SK-N-SH (cell line): ENCODE measurements around the gene PRKAR1A. TPM values are rescaled to one million over a fixed set of nuclear protein-coding genes. Genes with fewer than 3 reads are reported as not detected.

Experiments
- CTCF ChIA-PET: fragments of 300-600, 350-600 bp; formaldehyde crosslinking; extraction: SDS; loops from one replicate; lab custom pipeline; 2021; lab: Yijun Ruan, JAX
- POLR2A ChIA-PET: fragments of 350-600 bp; sonication (Branson Sonifier 250); formaldehyde crosslinking; extraction: SDS; loops from one replicate; lab custom pipeline; 2020; ENCODE audit warnings: antibody characterized with exemption, inconsistent platforms; lab: Yijun Ruan, JAX
- DNase-seq: peaks from one replicate; pipeline ENCODE4 v3.0.0; 2012
- H2AFZ ChIP-seq: fragments of 200-600 bp; sonication (generic); 2 replicates; pipeline ENCODE4 v1.8.1; 2016; ENCODE audit warnings: antibody characterized with exemption, mild to moderate bottlenecking, low read depth
- H3F3A ChIP-seq: fragments of 200-600 bp; sonication (generic); replicated peaks from 2 replicates; pipeline ENCODE3; 2016; ENCODE audit warnings: antibody characterized with exemption, mild to moderate bottlenecking; ENCODE audit not compliant: insufficient read depth
- H3K27ac ChIP-seq, 2 experiments: fragments of 200-500 bp in 1 of 2; fragments of 200-600 bp in 1 of 2; sonication (Bioruptor generic) in 1 of 2; sonication (generic), shearing (Covaris generic) in 1 of 2; 2 replicates each; pipeline versions ENCODE4 v1.5.1 to v1.6.1; 2014 to 2016; ENCODE audit warnings: low read depth in 2 of 2, inconsistent platforms in 1 of 2, low read length in 1 of 2, mild to moderate bottlenecking in 1 of 2, mixed read lengths in 1 of 2
- H3K27me3 ChIP-seq: fragments of 200-600 bp; sonication (generic), shearing (Covaris generic); 2 replicates; pipeline ENCODE4 v1.6.1; 2016; ENCODE audit warnings: mixed run types; ENCODE audit not compliant: insufficient read depth
- H3K36me3 ChIP-seq, 2 experiments: fragments of 200-500 bp in 1 of 2; fragments of 200-600 bp in 1 of 2; sonication (Bioruptor generic) in 1 of 2; sonication (generic) in 1 of 2; replicated peaks in 1 of 2; 2 replicates each; pipeline versions ENCODE3 to v1.5.1; 2014 to 2016; ENCODE audit warnings: low read length in 1 of 2, mild to moderate bottlenecking in 1 of 2; ENCODE audit not compliant: insufficient read depth in 2 of 2, control insufficient read depth in 1 of 2
- H3K4me1 ChIP-seq, 2 experiments: fragments of 200-500 bp in 1 of 2; fragments of 200-600 bp in 1 of 2; sonication (Bioruptor generic) in 1 of 2; sonication (generic), shearing (Covaris generic) in 1 of 2; 2 replicates each; pipeline versions ENCODE4 v1.5.1 to v1.6.1; 2014 to 2016; ENCODE audit warnings: low read depth in 1 of 2, low read length in 1 of 2, mixed run types in 1 of 2; ENCODE audit not compliant: insufficient read depth in 2 of 2, control insufficient read depth in 1 of 2
- H3K4me2 ChIP-seq: fragments of 200-600 bp; sonication (generic), shearing (Covaris generic); 2 replicates; pipeline ENCODE4 v1.6.1; 2017; ENCODE audit warnings: mixed run types
- H3K4me3 ChIP-seq, 2 experiments: fragments of 200-500 bp in 1 of 2; fragments of 200-600 bp in 1 of 2; sonication (Bioruptor generic) in 1 of 2; sonication (generic), shearing (Covaris generic) in 1 of 2; 2 replicates each; pipeline versions ENCODE4 v1.5.1 to v1.8.1; 2014 to 2016; ENCODE audit warnings: low read depth in 2 of 2, inconsistent platforms in 1 of 2, low read length in 1 of 2, mild to moderate bottlenecking in 1 of 2, mixed read lengths in 1 of 2, moderate library complexity in 1 of 2
- H3K79me2 ChIP-seq: fragments of 200-600 bp; sonication (generic); 2 replicates; pipeline ENCODE4 v1.8.1; 2017; ENCODE audit warnings: mild to moderate bottlenecking; ENCODE audit not compliant: insufficient read depth
- H3K9ac ChIP-seq: fragments of 200-600 bp; sonication (generic); 2 replicates; pipeline ENCODE4 v1.6.1; 2017; ENCODE audit warnings: mixed run types
- H3K9me2 ChIP-seq: fragments of 200-600 bp; sonication (generic); 2 replicates; pipeline ENCODE4 v1.6.1; 2017; ENCODE audit warnings: mixed run types
- H3K9me3 ChIP-seq: fragments of 200-600 bp; sonication (generic); 2 replicates; pipeline ENCODE4 v1.6.1; 2017; ENCODE audit warnings: mixed run types, mild to moderate bottlenecking, moderate library complexity
- H4K20me1 ChIP-seq: fragments of 200-600 bp; sonication (generic); 2 replicates; pipeline ENCODE4 v1.6.1; 2017; ENCODE audit warnings: mild to moderate bottlenecking, mixed run types; ENCODE audit not compliant: insufficient read depth
- CHD2 ChIP-seq: fragments of 150-350 bp; IDR thresholded peaks from 2 replicates; pipeline ENCODE4 v1.6.1; 2018; ENCODE audit warnings: low read length; ENCODE audit not compliant: partially characterized antibody
- EP300 ChIP-seq, 2 experiments: IDR thresholded peaks; 2 replicates each; pipeline versions ENCODE4 v1.4.0 to v1.6.1; 2012; ENCODE audit warnings: borderline replicate concordance in 1 of 2, low read depth in 1 of 2, low read length in 1 of 2
- EZH2phosphoT487 ChIP-seq: fragments of 200-600 bp; sonication (generic); IDR thresholded peaks from 2 replicates; pipeline ENCODE4 v1.6.1; 2017; ENCODE audit warnings: low read depth, mixed run types, mild to moderate bottlenecking, antibody characterized with exemption, moderate library complexity, borderline replicate concordance
- FOSL2 ChIP-seq: IDR thresholded peaks from 2 replicates; pipeline ENCODE4 v1.4.0; 2012; ENCODE audit warnings: low read depth, mild to moderate bottlenecking, moderate library complexity, borderline replicate concordance
- GABPA ChIP-seq: IDR thresholded peaks from 2 replicates; pipeline ENCODE4 v1.4.0; 2012; ENCODE audit warnings: low read depth, mild to moderate bottlenecking
- GATA2 ChIP-seq: sonication (generic); formaldehyde crosslinking; IDR thresholded peaks from 2 replicates; pipeline ENCODE4 v1.5.0; 2020; ENCODE audit warnings: mild to moderate bottlenecking, missing genetic modification reagents
- MEF2A ChIP-seq: IDR thresholded peaks from 2 replicates; pipeline ENCODE4 v1.4.0; 2012; ENCODE audit warnings: low read depth, borderline replicate concordance
- MXI1 ChIP-seq: IDR thresholded peaks from 2 replicates; pipeline ENCODE4 v1.6.1; 2012; ENCODE audit warnings: mild to moderate bottlenecking, low read depth, low read length, improper control_type of control experiment
- NRF1 ChIP-seq: IDR thresholded peaks from 2 replicates; pipeline ENCODE4 v1.6.1; 2012; ENCODE audit warnings: low read depth, mild to moderate bottlenecking, low read length
- POLR2AphosphoS5 ChIP-seq: IDR thresholded peaks from 2 replicates; pipeline ENCODE4 v1.6.1; 2012; ENCODE audit warnings: low read depth, low read length
- RAD21 ChIP-seq: IDR thresholded peaks from 2 replicates; pipeline ENCODE4 v1.6.1; 2012; ENCODE audit warnings: mild to moderate bottlenecking, low read length
- RCOR1 ChIP-seq: fragments of 150-350 bp; IDR thresholded peaks from 2 replicates; pipeline ENCODE4 v1.6.1; 2017; ENCODE audit warnings: antibody characterized with exemption, low read length
- REST ChIP-seq: IDR thresholded peaks from 2 replicates; pipeline ENCODE4 v1.6.1; 2012; ENCODE audit warnings: mild to moderate bottlenecking, low read depth, low read length, moderate library complexity
- RFX5 ChIP-seq: IDR thresholded peaks from 2 replicates; pipeline ENCODE4 v1.6.1; 2012; ENCODE audit warnings: mild to moderate bottlenecking, improper control_type of control experiment, low read length
- RXRA ChIP-seq: IDR thresholded peaks from 2 replicates; pipeline ENCODE4 v1.4.0; 2012; ENCODE audit warnings: low read depth, mild to moderate bottlenecking, borderline replicate concordance
- TAF1 ChIP-seq: IDR thresholded peaks from 2 replicates; pipeline ENCODE4 v1.6.1; 2012; ENCODE audit warnings: low read depth, mild to moderate bottlenecking, low read length, moderate library complexity, borderline replicate concordance
- TEAD4 ChIP-seq: IDR thresholded peaks from 2 replicates; pipeline ENCODE4 v1.4.0; 2012; ENCODE audit warnings: mild to moderate bottlenecking, borderline replicate concordance; ENCODE audit not compliant: insufficient read depth
- USF2 ChIP-seq: fragments of 150-350 bp; IDR thresholded peaks from 2 replicates; pipeline ENCODE4 v1.6.1; 2017; ENCODE audit warnings: antibody characterized with exemption, low read length, low read depth, borderline replicate concordance
- whole genome bisulfite sequencing: methylation state at CpG from one replicate; pipeline ENCODE4 v1.1.6; 2017; ENCODE audit warnings: low lambda C conversion rate; 5-methylcytosine and 5-hydroxymethylcytosine counted together
- polyA plus RNA-seq, 3 experiments: library from polyadenylated mRNA; depleted of rRNA; stranded (reverse); fragments of >200 nt; gene quantifications; 2 replicates each; pipeline ENCODE4 v1.2.3, GENCODE V29; 2012
- TF ChIP-seq, protein P1 (sequence below): fragments of 200-600 bp; sonication (generic); IDR thresholded peaks from 2 replicates; pipeline ENCODE4 v1.6.1; 2017; ENCODE audit warnings: antibody characterized with exemption, mild to moderate bottlenecking, moderate library complexity
- TF ChIP-seq, protein P2 (sequence below): IDR thresholded peaks from 2 replicates; pipeline ENCODE4; 2012

Gene PRKAR1A
- polyA plus RNA-seq, 1 of the 3 experiments (the other 2 are of a cell fraction), result 195 TPM

GRCh38 chr17:68562736-68563135 lies 50.5 kb downstream of the PRKAR1A start:
- TF ChIP-seq NRF1, result no peak
- TF ChIP-seq FOSL2, result no peak
- no peak for TF ChIP-seq GABPA
- no peak for TF ChIP-seq RCOR1
- TF ChIP-seq, protein P1, sequence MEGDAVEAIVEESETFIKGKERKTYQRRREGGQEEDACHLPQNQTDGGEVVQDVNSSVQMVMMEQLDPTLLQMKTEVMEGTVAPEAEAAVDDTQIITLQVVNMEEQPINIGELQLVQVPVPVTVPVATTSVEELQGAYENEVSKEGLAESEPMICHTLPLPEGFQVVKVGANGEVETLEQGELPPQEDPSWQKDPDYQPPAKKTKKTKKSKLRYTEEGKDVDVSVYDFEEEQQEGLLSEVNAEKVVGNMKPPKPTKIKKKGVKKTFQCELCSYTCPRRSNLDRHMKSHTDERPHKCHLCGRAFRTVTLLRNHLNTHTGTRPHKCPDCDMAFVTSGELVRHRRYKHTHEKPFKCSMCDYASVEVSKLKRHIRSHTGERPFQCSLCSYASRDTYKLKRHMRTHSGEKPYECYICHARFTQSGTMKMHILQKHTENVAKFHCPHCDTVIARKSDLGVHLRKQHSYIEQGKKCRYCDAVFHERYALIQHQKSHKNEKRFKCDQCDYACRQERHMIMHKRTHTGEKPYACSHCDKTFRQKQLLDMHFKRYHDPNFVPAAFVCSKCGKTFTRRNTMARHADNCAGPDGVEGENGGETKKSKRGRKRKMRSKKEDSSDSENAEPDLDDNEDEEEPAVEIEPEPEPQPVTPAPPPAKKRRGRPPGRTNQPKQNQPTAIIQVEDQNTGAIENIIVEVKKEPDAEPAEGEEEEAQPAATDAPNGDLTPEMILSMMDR, result no peak
- no peak for TF ChIP-seq MXI1
- TF ChIP-seq TEAD4, result no peak
- TF ChIP-seq EP300 (IDR thresholded peaks at IDR 0.05; ENCODE audit: borderline replicate concordance in 1 of 2, low read depth in 1 of 2, low read length in 1 of 2), result no peak
- no peak for TF ChIP-seq MEF2A
- no peak for TF ChIP-seq CHD2
- TF ChIP-seq RFX5, result no peak
- no peak for TF ChIP-seq RAD21
- no peak for TF ChIP-seq USF2
- no peak for TF ChIP-seq RXRA
- no peak for TF ChIP-seq GATA2 (CRISPR knock-in tag)
- TF ChIP-seq, protein P2, sequence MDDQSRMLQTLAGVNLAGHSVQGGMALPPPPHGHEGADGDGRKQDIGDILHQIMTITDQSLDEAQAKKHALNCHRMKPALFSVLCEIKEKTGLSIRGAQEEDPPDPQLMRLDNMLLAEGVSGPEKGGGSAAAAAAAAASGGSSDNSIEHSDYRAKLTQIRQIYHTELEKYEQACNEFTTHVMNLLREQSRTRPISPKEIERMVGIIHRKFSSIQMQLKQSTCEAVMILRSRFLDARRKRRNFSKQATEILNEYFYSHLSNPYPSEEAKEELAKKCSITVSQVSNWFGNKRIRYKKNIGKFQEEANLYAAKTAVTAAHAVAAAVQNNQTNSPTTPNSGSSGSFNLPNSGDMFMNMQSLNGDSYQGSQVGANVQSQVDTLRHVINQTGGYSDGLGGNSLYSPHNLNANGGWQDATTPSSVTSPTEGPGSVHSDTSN, result no peak
- no peak for TF ChIP-seq EZH2phosphoT487
- no peak for TF ChIP-seq TAF1
- TF ChIP-seq POLR2AphosphoS5, result no peak
- TF ChIP-seq REST, result no peak
- no peaks in the 10 kb centered on the region for H3K36me3 ChIP-seq
- no peak for DNase-seq
- H3K9me3 ChIP-seq, result no peaks in the 10 kb centered on the region
- no peaks in the 10 kb centered on the region for H4K20me1 ChIP-seq
- ChIA-PET CTCF (no interaction called here), POLR2A (no interaction called here)
- no peaks in the 10 kb centered on the region for H3K9me2 ChIP-seq
- H3K4me3 ChIP-seq, result no peak overlapping the region
- no peaks in the 10 kb centered on the region for H3F3A ChIP-seq
- H3K79me2 ChIP-seq, result no peaks in the 10 kb centered on the region
- H3K9ac ChIP-seq, result no peak overlapping the region
- no peak overlapping the region for H3K27ac ChIP-seq
- H3K4me1 ChIP-seq, result no peaks in the 10 kb centered on the region
- 37% methylated on average over 4 of the region's 4 CpGs for WGBS
- no peaks in the 10 kb centered on the region for H3K27me3 ChIP-seq
- H2AFZ ChIP-seq, result no peak overlapping the region
- H3K4me2 ChIP-seq, result no peak overlapping the region
